ENCODE results near the gene PHF5A.

PHF5A gene

DNA sequence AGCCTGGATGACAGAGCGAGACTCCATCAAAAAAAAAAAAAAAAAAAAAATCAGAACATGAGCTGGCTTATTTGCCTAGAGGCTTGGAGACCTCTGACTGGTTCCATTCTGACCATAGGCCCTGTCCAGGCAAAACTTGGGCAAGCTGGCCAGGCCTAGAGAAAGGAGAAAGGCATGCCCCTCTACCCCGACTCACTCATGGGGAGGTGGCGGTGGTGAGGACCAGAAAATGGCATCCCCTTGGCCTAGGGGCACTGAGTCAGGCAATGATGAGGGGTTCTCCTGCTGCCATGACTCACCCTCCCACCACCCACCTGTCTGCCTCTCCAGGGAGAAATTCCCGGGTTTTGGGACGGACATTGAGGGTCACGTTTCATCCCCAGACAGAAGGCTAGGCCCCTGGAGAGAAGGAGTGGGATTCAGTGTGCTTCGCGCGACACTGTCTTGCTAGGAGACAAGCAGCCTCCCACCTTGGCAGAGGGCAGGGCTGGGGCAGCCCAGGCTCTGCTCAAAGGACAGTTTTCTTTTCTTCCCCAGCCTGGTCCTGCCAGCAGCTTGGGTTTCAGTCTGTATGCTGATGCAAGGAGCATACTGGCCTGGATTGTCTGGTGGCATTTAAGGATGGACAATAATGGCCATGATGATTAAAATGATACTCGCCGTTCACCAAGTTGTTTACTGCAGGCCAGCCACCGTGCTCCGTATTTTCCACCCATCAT lies 39.1 kb downstream of the PHF5A start:
- TF ChIP-seq, protein P1, sequence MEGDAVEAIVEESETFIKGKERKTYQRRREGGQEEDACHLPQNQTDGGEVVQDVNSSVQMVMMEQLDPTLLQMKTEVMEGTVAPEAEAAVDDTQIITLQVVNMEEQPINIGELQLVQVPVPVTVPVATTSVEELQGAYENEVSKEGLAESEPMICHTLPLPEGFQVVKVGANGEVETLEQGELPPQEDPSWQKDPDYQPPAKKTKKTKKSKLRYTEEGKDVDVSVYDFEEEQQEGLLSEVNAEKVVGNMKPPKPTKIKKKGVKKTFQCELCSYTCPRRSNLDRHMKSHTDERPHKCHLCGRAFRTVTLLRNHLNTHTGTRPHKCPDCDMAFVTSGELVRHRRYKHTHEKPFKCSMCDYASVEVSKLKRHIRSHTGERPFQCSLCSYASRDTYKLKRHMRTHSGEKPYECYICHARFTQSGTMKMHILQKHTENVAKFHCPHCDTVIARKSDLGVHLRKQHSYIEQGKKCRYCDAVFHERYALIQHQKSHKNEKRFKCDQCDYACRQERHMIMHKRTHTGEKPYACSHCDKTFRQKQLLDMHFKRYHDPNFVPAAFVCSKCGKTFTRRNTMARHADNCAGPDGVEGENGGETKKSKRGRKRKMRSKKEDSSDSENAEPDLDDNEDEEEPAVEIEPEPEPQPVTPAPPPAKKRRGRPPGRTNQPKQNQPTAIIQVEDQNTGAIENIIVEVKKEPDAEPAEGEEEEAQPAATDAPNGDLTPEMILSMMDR (IDR thresholded peaks at IDR 0.05), result no peak

DNA sequence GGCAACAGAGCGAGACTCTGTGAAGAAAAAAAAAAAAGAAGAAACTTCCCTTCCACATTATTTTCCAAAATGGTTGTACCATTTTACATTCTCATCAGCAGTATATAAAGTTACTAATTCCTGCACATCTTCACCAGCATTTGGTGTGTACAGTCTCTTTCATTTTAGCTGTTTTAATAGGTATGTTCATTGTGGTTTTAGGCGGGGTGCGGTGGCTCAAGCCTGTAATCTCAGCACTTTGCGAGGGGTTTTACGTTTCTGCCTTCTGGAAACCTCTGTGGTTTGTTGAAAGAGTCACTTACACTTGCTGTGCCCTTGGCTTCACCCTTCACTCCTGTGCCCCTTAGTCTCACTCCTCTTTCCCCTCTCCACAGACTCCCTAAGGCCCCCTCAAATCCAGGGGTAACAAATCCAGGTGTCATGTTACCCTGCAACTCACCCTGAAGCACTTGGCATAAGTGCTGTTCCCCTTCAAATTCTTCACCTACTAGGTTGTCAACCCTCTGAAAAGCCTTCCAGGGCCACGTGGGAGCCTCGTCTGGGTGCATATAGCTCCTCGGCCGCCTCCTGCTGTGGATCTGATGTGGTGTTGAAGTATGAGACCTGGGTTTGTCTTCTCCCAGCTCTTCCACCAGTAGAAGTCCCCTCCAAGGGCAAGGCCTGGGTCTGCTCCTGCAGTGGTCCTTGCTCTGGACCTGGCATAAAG lies 42.7 kb downstream of the PHF5A start:
- TF ChIP-seq, protein P1 (IDR thresholded peaks at IDR 0.05), result no peak

- TF ChIP-seq, protein P1 (IDR thresholded peaks at IDR 0.05), result no peak
Observed at GRCh38 chr22:41418717-41419116, 49.8 kb downstream of the PHF5A start.

DNA sequence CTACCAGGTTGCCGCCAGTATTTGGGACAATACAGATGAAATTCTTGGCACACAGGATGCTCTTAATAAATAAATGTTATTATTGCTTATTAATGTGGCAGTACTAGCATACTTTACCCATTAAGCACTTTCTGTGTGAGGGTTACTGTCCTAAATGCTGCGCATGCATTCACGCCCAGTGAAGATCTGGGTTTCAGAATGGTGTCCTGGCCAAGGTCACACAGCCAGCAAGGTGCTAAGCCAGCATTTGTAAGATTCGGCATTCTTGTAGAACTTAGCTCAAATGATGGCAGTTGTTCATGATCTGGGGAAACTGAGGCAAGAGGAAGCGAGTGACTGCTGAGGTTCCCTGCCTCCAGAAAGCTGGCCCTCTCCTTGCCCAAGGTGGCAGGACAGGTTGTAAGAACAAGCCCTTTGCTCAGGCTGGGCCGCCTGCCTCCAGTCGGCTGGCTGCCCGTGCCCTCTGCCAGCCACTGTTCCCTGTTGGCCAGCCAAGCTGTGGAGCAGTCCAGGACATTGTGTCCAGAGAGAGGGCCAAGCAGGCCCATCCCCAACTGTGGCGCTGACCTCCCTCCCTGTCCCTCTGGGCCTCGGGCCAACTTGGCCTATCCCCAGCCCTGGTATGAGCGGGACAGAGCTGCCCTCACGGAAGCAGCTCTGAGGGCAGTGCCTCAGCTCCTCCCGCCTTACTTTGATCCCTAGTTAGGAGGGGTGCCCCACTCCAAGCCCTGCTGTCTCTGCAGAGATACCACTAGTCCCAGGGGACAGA lies 50.7 kb downstream of the PHF5A start:
- TF ChIP-seq, protein P1 (IDR thresholded peaks at IDR 0.05), result no peak

- TF ChIP-seq, protein P1 (IDR thresholded peaks at IDR 0.05), result no peak
Observed at GRCh38 chr22:41415554-41415953, 52.9 kb downstream of the PHF5A start.

GRCh38 chr22:41411021-41411851 lies 57.3 kb downstream of the PHF5A start:
- TF ChIP-seq, protein P1 (IDR thresholded peaks at IDR 0.05), result no peak

- TF ChIP-seq, protein P1 (IDR thresholded peaks at IDR 0.05), result no peak
Observed at GRCh38 chr22:41410311-41410751, 58.2 kb downstream of the PHF5A start.
